Measurements from ENCODE around the gene PRKX.

DNA sequence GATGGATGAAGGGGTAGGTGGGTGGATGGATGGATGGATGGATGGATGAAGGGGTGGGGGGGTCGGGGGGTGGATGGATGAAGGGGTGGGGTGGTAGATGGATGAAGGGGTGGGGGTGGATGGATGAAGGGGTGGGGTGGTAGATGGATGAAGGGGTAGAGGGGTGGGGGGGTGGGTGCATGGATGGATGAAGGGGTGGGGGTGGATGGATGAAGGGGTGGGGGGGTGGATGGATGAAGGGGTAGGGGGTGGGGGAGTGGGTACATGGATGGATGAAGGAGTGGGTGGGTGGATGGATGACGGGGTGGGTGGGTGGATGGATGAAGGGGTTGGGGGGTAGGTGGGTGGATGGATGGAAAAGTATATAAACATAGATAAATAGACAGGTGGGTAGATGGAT lies 74.2 kb downstream of the PRKX start:
- TF ChIP-seq, protein P1, sequence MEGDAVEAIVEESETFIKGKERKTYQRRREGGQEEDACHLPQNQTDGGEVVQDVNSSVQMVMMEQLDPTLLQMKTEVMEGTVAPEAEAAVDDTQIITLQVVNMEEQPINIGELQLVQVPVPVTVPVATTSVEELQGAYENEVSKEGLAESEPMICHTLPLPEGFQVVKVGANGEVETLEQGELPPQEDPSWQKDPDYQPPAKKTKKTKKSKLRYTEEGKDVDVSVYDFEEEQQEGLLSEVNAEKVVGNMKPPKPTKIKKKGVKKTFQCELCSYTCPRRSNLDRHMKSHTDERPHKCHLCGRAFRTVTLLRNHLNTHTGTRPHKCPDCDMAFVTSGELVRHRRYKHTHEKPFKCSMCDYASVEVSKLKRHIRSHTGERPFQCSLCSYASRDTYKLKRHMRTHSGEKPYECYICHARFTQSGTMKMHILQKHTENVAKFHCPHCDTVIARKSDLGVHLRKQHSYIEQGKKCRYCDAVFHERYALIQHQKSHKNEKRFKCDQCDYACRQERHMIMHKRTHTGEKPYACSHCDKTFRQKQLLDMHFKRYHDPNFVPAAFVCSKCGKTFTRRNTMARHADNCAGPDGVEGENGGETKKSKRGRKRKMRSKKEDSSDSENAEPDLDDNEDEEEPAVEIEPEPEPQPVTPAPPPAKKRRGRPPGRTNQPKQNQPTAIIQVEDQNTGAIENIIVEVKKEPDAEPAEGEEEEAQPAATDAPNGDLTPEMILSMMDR (IDR thresholded peaks at IDR 0.05) = no peak
- TF ChIP-seq POLR2A (IDR thresholded peaks at IDR 0.05) = no peak
